HG03025 (cell line): ENCODE measurements around the gene MBP.

Experiments used
- ATAC-seq: cut with Tn5 transposase; IDR thresholded peaks from one replicate; pipeline ENCODE4 v1.9.1; 2021; ENCODE audit warnings: mild to moderate bottlenecking, moderate library complexity; ENCODE audit not compliant: unreplicated experiment, low FRiP score

MBP gene

GRCh38 chr18:77013811-77014521 is 118.6 kb downstream of the MBP start:
- no peak for ATAC-seq

DNA sequence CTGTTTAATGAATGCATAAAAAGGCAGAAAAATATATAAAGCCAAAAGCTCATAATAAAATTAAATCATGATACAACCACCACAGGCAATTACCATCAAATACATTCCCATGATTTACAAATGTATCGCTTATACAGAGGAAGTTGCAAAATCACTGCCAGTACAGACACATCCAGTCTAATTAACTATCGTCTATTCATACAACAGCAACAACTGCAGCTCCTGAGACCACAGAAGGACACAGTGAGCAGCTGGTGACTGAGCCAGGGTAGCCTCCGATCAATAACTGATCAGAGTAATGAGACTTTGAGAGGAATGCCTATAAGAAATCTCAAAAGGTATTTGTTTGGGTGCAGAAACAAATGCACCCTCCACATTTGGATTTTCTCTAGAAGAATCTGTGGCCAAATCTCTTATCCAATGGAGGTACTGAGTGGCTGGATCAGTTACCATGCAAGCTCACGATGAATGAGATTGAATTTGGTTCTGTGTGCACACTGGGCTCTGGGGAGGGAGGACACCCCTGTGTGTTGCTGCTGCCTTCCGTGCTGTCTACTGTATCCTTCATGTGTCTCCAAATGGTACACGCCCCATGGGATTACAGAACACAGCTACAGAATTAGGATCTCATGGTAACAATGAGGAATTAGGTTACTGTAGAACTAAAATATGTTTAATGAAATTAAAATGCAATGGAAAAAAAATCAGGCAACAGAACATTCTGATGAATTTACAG is 119.6 kb downstream of the MBP start:
- no peak for ATAC-seq

GRCh38 chr18:77012120-77012519 is 120.5 kb downstream of the MBP start:
- ATAC-seq = no peak

GRCh38 chr18:77009675-77010074 is 122.9 kb downstream of the MBP start:
- no peak for ATAC-seq

DNA sequence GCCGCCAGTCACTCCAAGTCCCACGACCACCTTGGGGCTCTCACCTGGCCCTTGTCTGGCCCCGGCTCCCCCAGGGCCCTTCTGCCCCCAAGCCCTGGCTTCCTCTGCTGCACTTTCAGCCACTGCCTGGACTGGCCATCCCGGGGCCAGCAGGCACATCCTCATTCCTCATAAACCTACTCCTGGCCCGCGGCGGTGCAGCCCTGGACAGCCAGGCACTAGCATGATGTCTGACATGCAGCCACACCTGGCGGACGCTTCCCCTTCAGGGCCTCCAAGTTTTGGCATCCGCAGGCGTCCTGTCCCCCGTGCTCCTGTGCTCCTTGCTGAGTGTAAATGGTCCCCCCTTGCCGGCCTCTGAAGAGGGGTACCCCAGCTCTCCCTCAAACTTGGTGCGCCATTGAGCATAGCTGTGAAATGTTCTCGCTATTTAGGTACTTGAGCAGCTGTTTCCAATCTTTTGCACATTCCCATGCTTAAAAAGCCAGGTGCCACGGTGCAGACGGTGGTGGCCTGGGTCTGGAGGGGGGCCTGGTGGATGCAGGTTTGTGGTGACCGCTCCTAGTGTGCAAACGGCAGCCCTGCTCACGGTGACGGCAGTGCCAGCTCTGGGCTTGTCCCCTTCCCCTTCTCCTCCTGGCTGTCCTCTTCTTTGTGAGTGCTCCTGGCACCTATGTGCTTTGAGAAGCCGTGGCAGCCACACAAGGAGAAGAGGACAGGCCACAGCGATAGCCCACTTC is 123.8 kb downstream of the MBP start:
- ATAC-seq = no peak

DNA sequence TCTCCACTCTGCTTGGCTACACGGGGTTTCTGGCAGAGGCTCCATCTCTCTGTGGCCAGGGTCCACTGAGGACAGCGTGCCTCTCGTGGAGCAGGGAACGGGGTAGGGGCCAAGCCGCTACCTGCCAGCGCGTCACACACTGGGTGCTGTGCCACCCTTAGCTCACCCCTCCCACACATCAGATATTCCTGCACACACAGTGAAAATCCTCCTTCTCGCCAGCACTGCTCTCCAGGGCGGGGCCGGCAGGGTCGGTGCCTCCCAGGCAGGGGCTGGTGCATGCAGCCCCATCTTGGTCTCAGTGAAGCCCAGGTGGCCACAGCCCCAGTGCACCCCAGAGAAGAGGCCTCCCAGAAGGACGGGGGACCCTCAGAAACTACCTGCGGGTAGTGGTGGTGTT is 124.6 kb downstream of the MBP start:
- ATAC-seq = no peak

DNA sequence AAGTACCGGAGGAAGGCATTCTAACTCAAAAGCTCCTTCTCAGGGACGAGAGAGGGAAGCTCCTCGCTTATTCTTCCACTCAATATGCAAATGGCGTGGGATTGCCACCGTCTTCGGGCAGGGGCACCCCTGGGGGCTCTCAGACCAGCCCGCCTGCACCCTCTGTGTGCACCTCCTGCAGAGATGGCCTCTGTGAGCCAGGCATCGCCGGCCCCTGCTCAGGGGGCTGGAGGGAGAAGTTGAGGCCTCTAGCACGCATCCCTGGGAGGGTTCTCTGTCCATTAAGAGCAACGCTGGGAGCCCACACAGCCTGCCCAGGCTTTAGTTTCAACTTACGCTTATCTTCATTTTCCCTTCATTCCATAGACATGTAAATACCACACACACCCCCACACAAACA is 125.3 kb downstream of the MBP start:
- no peak for ATAC-seq

DNA sequence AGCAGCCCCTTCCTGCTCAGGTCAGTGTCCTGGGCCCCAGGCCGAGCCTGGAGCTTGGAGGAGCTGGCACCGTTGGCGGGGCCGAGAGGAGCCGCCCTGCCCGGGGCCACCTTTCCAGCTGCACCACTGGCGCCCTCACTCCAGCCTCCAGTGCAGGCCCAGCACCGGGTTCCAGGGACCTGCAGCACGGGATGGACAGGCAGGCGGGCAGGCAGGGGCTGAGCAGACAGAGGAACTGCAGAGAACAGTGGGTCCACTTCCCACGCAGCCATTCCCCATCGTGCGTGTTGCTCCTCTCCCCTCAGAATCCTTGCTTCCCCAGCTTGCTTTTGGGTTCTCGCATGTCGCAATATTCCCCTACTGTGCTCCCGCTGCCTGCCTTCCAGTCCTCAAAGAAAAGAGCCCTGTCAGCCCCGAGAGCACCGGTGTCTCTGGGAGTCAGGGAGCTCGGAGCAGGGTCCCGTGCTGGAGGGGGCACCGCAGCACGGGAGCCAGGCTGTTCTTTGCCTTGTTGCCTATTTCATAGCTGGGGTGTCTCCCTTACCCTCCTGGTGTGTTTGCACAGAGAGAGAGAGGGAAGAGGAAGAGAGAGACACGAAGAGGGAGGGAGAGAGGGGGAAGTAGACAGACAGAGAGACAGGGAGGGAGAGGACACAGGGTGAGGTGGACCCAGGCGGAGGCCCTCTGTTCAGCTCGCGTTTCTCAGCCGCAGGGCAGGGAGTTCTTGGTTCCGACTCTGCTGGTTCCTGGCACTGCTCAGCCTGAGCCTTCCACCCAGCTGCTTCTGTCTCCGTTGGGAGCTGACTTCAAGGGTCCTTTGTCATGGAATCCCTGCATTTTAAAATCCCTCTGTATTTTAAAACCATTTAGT is 126.0 kb downstream of the MBP start:
- no peak for ATAC-seq

- ATAC-seq = no peak
Measured at GRCh38 chr18:77005651-77006195, 126.9 kb downstream of the MBP start.

- ATAC-seq = no peak
Measured at GRCh38 chr18:77004555-77005380, 127.8 kb downstream of the MBP start.

- ATAC-seq = no peak
Measured at GRCh38 chr18:77003316-77003715, 129.3 kb downstream of the MBP start.

DNA sequence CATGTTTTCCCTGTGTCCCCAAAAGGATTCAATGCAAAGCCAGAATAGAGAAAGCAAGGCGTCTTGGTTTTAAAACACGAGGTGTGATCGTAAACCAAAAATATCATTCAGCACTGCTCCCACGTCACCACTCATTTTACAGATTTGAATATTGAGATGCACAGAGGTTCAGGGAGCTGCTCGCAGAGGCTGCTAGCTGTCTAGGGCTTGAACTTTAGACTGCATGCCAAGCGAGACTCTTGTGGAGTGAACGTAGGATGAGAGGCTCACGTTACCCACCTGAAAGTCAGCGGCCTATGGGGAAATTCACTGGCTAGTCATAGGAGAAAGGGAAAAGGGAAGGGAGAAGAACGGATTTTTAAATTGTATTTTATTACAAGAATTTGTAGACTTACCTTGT is 130.1 kb downstream of the MBP start:
- ATAC-seq = no peak

DNA sequence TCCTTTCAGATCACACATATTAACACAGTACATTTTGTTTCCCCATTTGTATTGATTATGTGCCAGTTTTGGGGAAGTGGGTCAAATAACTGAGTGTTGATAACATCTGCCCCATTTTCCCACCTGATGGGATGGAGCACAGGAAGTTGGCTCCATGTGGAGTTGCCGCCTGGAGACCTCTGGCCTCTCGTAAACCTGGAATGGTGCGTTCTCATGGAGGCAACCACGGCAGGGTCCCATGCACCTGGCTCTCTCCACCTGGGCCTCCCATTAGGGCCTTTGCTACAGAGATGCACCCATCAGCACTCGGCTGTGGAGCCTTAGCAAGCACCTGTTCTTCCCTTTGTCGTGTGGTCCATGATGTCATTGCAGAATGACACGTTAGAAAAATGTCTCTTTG is 130.6 kb downstream of the MBP start:
- ATAC-seq = no peak

GRCh38 chr18:77001041-77001440 is 131.5 kb downstream of the MBP start:
- ATAC-seq = no peak

DNA sequence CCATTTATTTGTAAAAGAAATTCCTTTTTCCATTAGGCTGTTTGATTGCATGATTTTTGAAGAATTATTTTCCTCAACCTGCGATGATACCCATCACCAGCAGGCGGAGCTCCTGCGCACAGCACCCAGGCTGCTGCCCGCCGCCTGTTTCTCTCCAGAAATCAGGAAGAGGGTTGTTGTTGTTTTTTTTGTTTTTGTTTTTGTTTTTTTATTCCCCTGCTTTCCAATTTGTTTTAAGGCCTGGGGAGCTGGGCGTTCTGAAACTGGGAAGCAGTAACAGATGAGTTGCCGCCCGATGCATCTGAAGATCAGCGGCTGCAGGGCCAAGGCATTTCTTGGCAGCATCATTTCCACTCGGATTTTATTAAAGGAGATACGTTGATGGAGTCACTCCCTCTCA is 132.1 kb downstream of the MBP start:
- ATAC-seq = no peak

- no peak for ATAC-seq
Measured at GRCh38 chr18:76999077-76999476, 133.5 kb downstream of the MBP start.

GRCh38 chr18:76997951-76998808 is 134.4 kb downstream of the MBP start:
- no peak for ATAC-seq

DNA sequence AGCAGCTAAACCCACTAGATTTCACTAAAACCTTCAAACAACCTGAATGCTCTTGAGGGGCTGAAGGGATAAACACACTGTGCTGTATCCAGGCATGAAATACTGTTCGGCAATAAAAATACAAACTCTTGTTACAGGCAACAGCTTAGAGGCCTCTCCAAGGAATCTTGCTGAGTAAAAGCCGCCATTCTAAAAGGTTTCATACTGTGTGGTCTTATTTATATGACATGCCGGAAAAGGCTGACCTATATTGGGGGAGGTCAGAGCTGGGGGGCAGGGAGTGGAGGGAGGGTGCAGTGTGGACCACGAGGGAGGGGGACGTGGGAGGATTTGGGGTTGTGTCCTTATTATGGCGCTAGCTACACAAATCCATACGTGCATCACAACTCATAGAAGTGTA is 136.2 kb downstream of the MBP start:
- ATAC-seq = no peak

DNA sequence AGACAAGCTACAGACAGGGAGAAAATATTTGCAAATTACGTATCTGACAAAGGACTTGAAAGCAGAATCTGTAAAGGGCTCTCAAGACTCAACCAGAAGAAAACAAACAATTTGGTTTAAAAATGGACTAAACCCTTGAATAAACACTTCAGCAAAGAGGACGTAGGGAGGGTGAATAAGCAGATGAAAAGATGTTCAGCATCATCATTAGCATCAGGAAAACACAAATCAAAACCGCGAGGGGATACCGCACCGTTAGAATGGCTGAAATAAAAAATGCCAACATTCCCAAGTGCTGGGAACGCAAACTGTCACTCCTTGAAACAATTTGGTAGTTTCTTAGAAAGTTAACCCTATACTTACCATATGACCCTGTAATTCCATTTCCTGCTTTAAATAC is 136.7 kb downstream of the MBP start:
- ATAC-seq = no peak
